Right lobe of liver (tissue), 4 donors: ENCODE data around the gene LRMDA.

Experiments used
- POLR2A ChIP-seq: fragments of 450-650 bp; IDR thresholded peaks from one replicate; pipeline ENCODE4 v1.6.1; 2017; ENCODE audit warnings: antibody characterized with exemption, mild to moderate bottlenecking
- TF ChIP-seq, protein P1 (sequence below), 4 donors: fragments of 200-600 bp in 3 of 4; fragments of 450-650 bp in 1 of 4; IDR thresholded peaks; one replicate each; pipeline versions ENCODE4 v1.5.1 to v1.8.0; 2016 to 2022; ENCODE audit warnings: antibody characterized with exemption in 4 of 4, mild to moderate bottlenecking in 2 of 4
- donor health status: DM: no; HTN: no; CAD: no.
- donor health status: DM: no; HTN: no; CAD: no.
- donor health status: DM: no; HTN: yes; CAD: no.

DNA sequence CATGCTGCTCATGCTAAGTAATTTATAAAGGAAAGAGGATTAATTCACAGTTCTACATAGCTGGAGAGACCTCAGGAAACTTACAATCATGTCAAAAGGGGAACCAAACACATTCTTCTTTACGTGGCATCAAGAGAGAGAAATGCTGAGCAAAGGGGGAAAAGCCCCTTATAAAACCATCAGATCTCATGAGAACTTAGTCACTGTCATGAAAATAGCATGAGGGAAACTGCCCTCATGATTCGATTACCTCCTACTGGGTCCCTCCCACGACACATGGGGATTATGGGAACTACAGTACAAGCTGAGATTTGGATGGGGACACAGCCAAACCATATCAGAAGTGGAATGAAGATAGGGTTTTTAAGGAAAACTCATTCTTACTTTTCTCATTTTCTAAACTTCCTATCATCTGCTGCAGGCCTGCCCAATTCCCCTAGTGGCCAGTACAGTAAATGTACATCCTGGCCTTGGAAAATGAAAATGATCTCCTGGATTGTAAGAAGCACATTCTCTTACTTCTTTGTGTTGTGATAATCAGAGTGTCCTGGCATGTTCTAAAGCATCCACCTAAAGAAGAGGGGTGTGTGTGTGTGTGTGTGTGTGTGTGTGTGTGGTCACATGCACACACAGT lies 421.5 kb downstream of the LRMDA start:
- TF ChIP-seq, protein P1, sequence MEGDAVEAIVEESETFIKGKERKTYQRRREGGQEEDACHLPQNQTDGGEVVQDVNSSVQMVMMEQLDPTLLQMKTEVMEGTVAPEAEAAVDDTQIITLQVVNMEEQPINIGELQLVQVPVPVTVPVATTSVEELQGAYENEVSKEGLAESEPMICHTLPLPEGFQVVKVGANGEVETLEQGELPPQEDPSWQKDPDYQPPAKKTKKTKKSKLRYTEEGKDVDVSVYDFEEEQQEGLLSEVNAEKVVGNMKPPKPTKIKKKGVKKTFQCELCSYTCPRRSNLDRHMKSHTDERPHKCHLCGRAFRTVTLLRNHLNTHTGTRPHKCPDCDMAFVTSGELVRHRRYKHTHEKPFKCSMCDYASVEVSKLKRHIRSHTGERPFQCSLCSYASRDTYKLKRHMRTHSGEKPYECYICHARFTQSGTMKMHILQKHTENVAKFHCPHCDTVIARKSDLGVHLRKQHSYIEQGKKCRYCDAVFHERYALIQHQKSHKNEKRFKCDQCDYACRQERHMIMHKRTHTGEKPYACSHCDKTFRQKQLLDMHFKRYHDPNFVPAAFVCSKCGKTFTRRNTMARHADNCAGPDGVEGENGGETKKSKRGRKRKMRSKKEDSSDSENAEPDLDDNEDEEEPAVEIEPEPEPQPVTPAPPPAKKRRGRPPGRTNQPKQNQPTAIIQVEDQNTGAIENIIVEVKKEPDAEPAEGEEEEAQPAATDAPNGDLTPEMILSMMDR (IDR thresholded peaks at IDR 0.05) = peak in 3 of 4 donors; percentile 19 to 29 (median 21)
- TF ChIP-seq POLR2A = no peak
